ENCODE data around the gene CSF1R. TPM values are rescaled to one million over a fixed set of nuclear protein-coding genes. Genes with fewer than 3 reads are reported as not detected.

CSF1R gene
- total RNA-seq, 1 donor from 2014 or later = 0.65 TPM

DNA sequence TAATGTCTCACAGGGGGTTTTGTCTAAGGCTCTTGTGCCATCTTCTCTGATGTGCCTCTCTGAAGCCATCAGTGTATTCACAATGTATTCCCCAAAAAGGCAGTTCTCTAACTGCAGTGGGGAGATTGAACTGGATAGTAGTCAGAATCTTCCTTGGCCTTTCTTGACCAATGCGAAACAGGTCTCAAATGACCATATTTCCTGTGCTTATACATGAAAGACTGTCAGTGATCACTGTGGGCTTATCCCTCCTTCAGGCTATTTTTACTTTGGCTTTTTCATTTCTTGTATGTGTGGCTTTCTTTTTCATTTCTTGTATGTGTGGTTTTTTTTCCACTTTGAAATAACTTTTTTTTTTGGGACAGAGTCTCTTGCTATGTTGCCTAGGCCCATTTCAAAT, 66.1 kb downstream of the CSF1R start:
- peaks cover 50% of the 10 kb centered on the region for H3K4me1 Mint-ChIP-seq (ENCODE audit: low read depth)
- TF ChIP-seq, protein P1, sequence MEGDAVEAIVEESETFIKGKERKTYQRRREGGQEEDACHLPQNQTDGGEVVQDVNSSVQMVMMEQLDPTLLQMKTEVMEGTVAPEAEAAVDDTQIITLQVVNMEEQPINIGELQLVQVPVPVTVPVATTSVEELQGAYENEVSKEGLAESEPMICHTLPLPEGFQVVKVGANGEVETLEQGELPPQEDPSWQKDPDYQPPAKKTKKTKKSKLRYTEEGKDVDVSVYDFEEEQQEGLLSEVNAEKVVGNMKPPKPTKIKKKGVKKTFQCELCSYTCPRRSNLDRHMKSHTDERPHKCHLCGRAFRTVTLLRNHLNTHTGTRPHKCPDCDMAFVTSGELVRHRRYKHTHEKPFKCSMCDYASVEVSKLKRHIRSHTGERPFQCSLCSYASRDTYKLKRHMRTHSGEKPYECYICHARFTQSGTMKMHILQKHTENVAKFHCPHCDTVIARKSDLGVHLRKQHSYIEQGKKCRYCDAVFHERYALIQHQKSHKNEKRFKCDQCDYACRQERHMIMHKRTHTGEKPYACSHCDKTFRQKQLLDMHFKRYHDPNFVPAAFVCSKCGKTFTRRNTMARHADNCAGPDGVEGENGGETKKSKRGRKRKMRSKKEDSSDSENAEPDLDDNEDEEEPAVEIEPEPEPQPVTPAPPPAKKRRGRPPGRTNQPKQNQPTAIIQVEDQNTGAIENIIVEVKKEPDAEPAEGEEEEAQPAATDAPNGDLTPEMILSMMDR (IDR thresholded peaks at IDR 0.05) = no peak
- peak overlapping the region; percentile 12 for H3K27ac Mint-ChIP-seq (ENCODE audit: unreplicated experiment)
- H3K9me3 Mint-ChIP-seq (ENCODE audit: low read depth) = peaks cover 10% of the 10 kb centered on the region
- peaks cover 41% of the 10 kb centered on the region for H3K36me3 Mint-ChIP-seq (ENCODE audit: low read depth)
- H3K4me3 Mint-ChIP-seq (ENCODE audit: unreplicated experiment) = no peak overlapping the region
- no peaks in the 10 kb centered on the region for H3K27me3 Mint-ChIP-seq (ENCODE audit: low read depth)
- no peak for DNase-seq (ENCODE audit: low spot score)

DNA sequence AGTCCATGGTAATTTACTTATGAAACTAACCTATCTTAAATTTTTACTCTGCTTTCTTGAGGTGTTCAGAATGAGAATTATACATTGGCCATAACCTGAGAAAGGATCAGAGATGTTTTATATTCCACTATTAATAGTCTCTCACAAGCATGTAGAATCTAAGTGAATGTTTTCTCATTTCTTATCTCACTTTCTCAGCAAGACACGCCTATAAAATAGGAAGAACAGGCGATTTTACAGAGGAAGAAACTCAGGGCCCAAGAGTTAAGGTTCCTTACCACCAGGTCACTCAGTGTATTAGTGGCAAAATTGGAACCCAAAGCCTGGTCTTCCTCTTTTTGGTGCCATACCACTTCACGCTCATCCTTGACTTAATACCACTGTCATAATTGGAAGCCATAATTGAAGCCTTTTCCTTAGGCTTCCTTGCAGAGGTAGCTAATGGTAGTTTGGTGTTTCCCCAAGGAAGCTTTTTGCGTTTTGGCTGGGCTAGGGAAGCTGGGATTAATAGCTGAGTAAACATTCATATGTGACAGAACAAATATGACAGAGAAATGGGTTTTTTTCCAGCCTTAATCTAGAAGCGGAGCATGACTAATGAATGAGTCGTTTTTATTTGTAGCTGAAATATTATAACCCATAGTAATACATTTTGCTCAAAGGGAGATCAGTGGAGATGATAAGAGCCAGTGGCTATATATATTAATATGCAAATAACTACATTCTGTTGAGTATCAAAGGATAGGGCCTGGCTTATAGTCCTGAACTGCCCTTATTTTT, 68.9 kb downstream of the CSF1R start:
- peaks cover 12% of the 10 kb centered on the region for H3K9me3 Mint-ChIP-seq (ENCODE audit: low read depth)
- no peak overlapping the region for H3K27ac Mint-ChIP-seq (ENCODE audit: unreplicated experiment)
- no peaks in the 10 kb centered on the region for H3K27me3 Mint-ChIP-seq (ENCODE audit: low read depth)
- H3K4me1 Mint-ChIP-seq (ENCODE audit: low read depth) = peaks cover 43% of the 10 kb centered on the region
- TF ChIP-seq, protein P1 (IDR thresholded peaks at IDR 0.05) = no peak
- peaks cover 58% of the 10 kb centered on the region for H3K36me3 Mint-ChIP-seq (ENCODE audit: low read depth)
- no peak overlapping the region for H3K4me3 Mint-ChIP-seq (ENCODE audit: unreplicated experiment)
- DNase-seq (ENCODE audit: low spot score) = no peak

DNA sequence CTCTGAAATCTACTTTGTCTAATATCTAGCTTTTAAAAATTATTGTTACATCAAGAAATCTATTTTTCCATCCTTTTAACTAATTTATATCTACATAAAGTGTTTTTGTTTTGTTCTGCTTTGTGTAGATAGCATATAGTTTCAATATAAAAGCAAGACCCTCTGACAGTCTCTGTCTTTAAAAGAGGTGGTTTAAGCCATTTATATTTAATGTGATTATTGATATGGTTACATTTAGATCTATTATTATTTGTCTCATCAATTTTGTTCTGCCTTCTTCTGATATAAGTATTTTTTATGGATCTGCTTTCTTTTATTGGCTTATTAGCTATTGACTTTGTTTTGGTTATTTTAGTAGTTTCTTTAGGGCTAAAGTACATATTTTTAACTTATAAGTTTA, 69.8 kb downstream of the CSF1R start:
- no peak overlapping the region for H3K4me3 Mint-ChIP-seq (ENCODE audit: unreplicated experiment)
- no peaks in the 10 kb centered on the region for H3K27me3 Mint-ChIP-seq (ENCODE audit: low read depth)
- H3K27ac Mint-ChIP-seq (ENCODE audit: unreplicated experiment) = no peak overlapping the region
- H3K9me3 Mint-ChIP-seq (ENCODE audit: low read depth) = peaks cover 12% of the 10 kb centered on the region
- TF ChIP-seq, protein P1 (IDR thresholded peaks at IDR 0.05) = no peak
- H3K36me3 Mint-ChIP-seq (ENCODE audit: low read depth) = peaks cover 62% of the 10 kb centered on the region
- H3K4me1 Mint-ChIP-seq (ENCODE audit: low read depth) = peaks cover 37% of the 10 kb centered on the region
- no peak for DNase-seq (ENCODE audit: low spot score)

DNA sequence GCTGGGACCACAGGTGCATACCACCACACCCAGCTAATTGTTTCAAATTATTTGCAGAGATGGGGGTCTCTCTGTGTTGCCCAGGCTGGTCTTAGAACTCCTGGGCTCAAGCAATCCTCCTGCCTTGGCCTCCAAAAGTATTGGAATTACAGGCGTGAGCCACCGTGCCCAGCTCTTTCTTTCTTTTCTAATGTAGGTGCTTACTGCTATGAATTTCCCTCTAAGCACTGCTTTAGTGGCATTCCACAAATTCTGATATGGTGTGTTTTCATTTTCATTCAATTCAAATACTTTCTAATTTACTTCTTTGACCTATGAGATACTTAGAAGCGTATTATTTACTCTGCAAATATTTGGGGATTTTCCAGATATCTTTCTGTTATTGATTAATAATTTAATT, 70.9 kb downstream of the CSF1R start:
- TF ChIP-seq, protein P1 (IDR thresholded peaks at IDR 0.05) = no peak
- Mint-ChIP-seq H3K4me3 (ENCODE audit: unreplicated experiment) (no peak overlapping the region), H3K27ac (ENCODE audit: unreplicated experiment) (no peak overlapping the region), H3K4me1 (ENCODE audit: low read depth) (peaks cover 28% of the 10 kb centered on the region), H3K9me3 (ENCODE audit: low read depth) (peaks cover 12% of the 10 kb centered on the region), H3K36me3 (ENCODE audit: low read depth) (peaks cover 65% of the 10 kb centered on the region), H3K27me3 (ENCODE audit: low read depth) (no peaks in the 10 kb centered on the region)
- DNase-seq (ENCODE audit: low spot score) = no peak

DNA sequence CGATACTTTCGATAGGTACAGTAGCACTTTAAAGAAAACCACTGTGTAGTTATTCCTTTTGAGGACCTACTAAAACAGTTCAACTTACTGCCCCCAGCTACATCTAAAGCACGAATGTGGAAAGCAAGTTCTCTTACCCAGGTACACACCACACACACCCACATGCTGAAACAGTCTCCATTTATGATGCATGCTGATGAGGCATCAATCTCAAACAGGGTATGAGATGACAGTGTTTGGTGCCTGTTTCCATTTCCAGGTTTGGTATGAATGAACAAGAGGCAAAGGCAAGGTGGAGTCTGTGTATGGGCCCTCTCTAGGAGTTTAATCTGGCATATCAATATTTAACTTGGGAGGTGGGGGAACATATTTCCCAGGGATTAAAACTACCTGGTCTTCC, 71.9 kb downstream of the CSF1R start:
- peaks cover 26% of the 10 kb centered on the region for H3K4me1 Mint-ChIP-seq (ENCODE audit: low read depth)
- H3K4me3 Mint-ChIP-seq (ENCODE audit: unreplicated experiment) = no peak overlapping the region
- peaks cover 12% of the 10 kb centered on the region for H3K9me3 Mint-ChIP-seq (ENCODE audit: low read depth)
- H3K36me3 Mint-ChIP-seq (ENCODE audit: low read depth) = peaks cover 66% of the 10 kb centered on the region
- DNase-seq (ENCODE audit: low spot score) = no peak
- no peaks in the 10 kb centered on the region for H3K27me3 Mint-ChIP-seq (ENCODE audit: low read depth)
- TF ChIP-seq, protein P1 (IDR thresholded peaks at IDR 0.05) = no peak
- no peak overlapping the region for H3K27ac Mint-ChIP-seq (ENCODE audit: unreplicated experiment)
